Measurements from ENCODE around the gene GTF2H4.

Gene GTF2H4

GRCh38 chr6:30882759-30883684, 25.0 kb upstream of the GTF2H4 start:
- peak; percentile 86 for DNase-seq (ENCODE audit: low spot score)

- DNase-seq (ENCODE audit: low spot score), result peak; percentile 80
Measured at GRCh38 chr6:30883685-30884520, 24.1 kb upstream of the GTF2H4 start, which contains the start of gene DDR1. Gene DDR1 (plus strand): TSS chr6:30884519. CDS start chr6:30888730, 4,211 bp downstream.

DNA sequence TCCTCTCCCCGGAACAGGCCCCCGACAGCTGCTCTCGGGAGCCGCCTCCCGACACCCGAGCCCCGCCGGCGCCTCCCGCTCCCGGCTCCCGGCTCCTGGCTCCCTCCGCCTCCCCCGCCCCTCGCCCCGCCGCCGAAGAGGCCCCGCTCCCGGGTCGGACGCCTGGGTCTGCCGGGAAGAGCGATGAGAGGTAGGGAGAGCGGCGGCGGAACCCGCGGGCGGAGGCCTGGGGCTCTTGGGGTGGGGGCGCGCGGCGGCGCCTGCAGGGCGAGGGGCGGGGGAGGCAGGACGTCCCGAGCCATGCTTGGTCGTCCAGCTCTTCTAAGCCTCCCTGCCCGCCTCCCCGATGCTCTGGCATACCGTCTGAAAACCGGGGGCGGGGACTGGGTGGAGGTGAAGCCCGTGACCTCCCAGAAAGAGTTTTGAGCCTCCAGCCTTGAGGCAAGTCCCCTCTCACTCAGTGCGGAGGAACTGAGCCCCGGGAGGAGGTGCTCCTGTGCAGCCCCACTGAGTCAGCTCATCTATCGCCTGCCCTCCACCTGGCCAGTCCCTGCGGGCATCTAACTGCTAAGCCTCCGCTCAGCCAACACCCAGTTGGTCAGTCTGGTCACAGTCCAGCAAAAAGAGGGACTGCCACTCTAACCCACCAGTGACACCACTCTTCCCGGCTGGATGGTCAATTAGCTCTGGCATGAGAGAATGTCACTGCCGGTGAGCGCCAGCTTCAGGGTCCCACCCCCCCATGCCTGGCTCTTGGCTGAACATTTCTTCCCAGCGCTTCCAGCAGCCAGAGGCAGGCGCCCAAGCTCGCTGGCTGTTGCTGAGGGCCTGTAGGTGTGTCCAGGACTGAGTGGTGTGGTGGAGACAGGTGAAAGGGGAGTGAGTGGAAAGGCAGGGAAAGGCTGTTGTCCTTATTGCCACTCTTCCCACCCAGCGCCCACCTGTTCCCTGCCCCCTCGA, 23.2 kb upstream of the GTF2H4 start:
- DNase-seq (ENCODE audit: low spot score), result peak; percentile 84

DNA sequence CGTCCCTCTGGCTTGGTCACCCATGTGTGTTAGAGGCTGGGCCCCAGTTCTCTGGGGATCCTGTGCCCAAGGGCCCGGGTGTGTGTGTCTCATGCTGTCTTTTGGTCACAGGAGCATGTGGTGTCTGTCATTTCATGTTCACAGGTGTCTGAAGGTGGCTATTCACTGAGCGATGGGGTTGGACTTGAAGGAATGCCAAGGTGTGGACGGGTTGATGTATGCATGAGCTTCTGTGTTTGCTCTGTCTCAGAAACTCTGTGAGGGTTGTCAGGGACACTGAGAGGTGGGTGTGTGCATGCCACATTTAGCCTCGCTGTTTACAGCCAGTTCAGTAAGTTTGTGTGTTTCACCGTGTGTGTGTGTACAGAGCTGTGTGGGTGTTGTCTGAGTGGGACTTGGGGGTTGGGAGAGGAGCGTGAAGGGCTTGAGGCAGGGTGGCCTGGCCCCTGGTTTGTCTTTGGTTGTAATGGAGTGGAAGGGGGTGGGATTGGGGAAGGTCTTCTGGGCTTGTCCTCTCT, 22.5 kb upstream of the GTF2H4 start:
- DNase-seq (ENCODE audit: low spot score), result peak; percentile 73

- DNase-seq (ENCODE audit: low spot score), result peak; percentile 92
Measured at GRCh38 chr6:30885999-30886896, 21.8 kb upstream of the GTF2H4 start.

GRCh38 chr6:30886897-30887255, 21.1 kb upstream of the GTF2H4 start:
- no peak for DNase-seq (ENCODE audit: low spot score)

- DNase-seq (ENCODE audit: low spot score), result peak; percentile 35
Measured at GRCh38 chr6:30887901-30888815, 19.8 kb upstream of the GTF2H4 start.

GRCh38 chr6:30888816-30889495, 19.1 kb upstream of the GTF2H4 start:
- no peak for DNase-seq (ENCODE audit: low spot score)

DNA sequence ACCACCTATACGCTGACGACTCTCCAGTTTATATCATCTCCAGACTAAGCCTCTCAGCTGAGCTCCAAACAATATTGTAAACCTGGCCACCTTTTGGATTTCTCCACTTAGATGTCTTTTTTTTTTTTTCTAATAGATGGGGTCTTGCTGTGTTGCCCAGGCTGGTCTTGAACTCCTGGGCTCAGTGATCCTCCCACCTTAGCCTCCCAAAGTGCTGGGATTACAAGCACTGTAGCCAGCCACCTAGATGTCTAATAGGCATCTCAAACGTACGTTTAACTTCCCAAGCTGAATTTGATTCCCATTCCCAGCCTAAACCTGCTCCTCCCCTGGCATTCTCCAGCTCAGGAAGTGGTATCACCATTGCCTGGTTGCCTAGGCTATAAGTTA, 18.5 kb upstream of the GTF2H4 start:
- DNase-seq (ENCODE audit: low spot score), result no peak

DNA sequence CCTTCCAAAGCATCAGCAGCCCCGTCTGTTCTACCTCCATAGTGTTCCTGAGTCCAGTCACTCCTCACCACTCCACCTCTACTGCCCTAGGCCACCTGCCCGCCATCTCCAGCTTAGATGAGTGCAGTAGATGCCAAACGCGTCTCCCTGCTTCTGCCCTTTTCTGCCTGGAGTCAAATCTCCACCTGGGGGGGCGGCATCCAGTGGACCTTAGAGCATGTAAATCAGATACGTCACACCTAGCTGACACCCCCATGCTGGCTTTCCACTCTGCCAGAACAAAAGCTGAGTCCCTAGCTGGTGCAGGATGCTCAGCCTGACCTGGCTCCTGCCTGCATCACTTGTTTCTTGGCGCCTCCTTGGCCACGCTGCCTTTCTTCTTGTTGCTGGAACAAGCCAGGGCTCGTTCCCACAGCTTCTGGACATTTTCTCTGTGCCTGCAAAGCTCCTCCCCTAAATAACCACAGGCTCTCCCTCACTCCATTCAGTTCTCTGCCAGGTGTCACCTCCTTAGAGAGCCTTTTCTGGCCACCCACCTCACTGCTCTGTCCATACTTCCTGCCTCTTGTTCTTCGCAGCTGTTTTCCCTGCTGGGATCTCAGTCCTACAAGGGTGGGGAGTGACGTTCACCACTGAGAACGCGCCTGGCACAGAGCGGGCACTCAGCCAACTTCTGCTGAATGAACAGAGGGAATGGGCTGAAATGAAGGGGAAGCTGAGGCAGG, 17.9 kb upstream of the GTF2H4 start:
- no peak for DNase-seq (ENCODE audit: low spot score)

- no peak for DNase-seq (ENCODE audit: low spot score)
Measured at GRCh38 chr6:30890646-30891449, 17.2 kb upstream of the GTF2H4 start.

GRCh38 chr6:30891450-30891723, 16.6 kb upstream of the GTF2H4 start:
- no peak for DNase-seq (ENCODE audit: low spot score)

DNA sequence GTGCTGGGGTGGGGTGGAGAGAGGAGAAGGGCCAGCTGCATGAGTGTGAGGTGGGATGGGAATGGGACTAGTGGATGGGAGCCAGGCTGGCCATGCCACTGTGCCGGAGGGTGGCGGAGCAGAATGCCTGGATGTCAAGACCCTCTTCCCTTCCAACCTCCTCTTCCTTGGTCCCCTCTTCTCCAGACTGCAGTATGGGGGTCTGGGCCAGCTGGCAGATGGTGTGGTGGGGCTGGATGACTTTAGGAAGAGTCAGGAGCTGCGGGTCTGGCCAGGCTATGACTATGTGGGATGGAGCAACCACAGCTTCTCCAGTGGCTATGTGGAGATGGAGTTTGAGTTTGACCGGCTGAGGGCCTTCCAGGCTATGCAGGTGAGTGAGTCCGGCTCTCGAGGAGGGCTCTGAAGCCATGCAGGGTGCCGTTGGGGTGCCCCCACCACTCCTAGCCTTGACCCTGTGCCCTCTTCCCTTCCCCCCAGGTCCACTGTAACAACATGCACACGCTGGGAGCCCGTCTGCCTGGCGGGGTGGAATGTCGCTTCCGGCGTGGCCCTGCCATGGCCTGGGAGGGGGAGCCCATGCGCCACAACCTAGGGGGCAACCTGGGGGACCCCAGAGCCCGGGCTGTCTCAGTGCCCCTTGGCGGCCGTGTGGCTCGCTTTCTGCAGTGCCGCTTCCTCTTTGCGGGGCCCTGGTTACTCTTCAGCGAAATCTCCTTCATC, 16.0 kb upstream of the GTF2H4 start:
- no peak for DNase-seq (ENCODE audit: low spot score)

DNA sequence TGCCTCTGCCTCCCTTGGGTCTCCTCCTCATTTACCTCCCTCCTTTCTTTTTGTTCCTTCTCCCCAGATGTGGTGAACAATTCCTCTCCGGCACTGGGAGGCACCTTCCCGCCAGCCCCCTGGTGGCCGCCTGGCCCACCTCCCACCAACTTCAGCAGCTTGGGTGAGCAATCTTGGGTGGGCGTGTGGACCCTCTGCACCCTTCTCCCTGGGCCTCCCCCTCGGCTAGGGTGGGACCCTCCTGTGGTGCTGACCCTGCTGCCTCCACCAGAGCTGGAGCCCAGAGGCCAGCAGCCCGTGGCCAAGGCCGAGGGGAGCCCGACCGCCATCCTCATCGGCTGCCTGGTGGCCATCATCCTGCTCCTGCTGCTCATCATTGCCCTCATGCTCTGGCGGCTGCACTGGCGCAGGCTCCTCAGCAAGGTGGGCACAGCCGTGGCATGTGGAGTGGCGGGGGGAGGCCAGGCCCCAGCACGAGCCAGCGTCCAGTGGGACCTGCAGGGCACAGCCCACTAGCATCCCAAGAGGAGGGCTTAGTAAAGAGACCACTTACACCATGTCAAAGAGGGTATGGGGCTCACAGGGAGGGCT, 14.9 kb upstream of the GTF2H4 start:
- no peak for DNase-seq (ENCODE audit: low spot score)

DNA sequence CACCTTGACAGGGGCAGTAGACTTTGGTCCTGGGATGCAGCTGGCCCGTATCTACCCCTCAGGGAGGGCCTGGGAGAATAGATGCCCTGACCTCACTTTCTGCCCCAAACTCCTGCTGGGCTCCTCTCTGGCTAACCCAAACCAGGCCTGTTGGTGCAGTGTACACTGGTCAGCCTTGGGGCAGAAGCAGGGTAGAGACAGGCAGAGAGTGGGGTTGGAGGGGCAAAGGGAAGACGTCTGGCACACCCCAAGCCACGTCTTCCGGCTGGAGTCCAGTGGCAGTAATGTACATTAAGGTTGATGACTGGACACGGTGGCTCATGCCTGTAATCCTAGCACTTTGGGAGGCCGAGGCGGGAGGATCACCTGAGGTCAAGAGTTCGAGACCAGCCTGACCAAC, 14.3 kb upstream of the GTF2H4 start:
- no peak for DNase-seq (ENCODE audit: low spot score)

DNA sequence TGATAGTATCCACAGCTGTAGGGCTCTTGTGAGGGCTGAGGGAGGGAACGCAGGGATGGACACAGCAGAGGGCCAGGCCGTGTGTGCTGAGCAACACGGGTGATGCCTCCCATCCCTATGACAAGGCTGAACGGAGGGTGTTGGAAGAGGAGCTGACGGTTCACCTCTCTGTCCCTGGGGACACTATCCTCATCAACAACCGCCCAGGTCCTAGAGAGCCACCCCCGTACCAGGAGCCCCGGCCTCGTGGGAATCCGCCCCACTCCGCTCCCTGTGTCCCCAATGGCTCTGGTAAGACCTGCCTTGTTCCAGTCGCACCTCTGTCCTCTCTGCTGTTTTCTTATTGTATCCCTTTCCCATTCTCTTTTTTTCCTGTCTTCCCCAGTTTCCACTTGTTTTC, 13.6 kb upstream of the GTF2H4 start:
- no peak for DNase-seq (ENCODE audit: low spot score)

- no peak for DNase-seq (ENCODE audit: low spot score)
Measured at GRCh38 chr6:30894935-30895334, 13.1 kb upstream of the GTF2H4 start.

Data from kidney tubule cell (primary cell).